ENCODE data around the gene PLEKHH1. TPM values are rescaled to one million over a fixed set of nuclear protein-coding genes. Genes with fewer than 3 reads are reported as not detected.

PLEKHH1 gene
- polyA plus RNA-seq, 3 donors, result 0.23 TPM; not detected in 2

- H3K4me3 ChIP-seq (replicated peaks in 1 of 3; ENCODE audit: low read depth in 2 of 3, low read length in 3 of 3), result no peak overlapping the region
- peak overlapping the region in 1 of 7 donors; percentile 37 for H3K27ac Mint-ChIP-seq
- H3K79me2 ChIP-seq (ENCODE audit: insufficient read depth, low read length), result no peaks in the 10 kb centered on the region
- no peak overlapping the region for H3K4me2 ChIP-seq (replicated peaks; ENCODE audit: extremely low read depth, low read length, poor library complexity, severe bottlenecking)
- no peaks in the 10 kb centered on the region for H3K9me3 ChIP-seq (replicated peaks in 1 of 2; ENCODE audit: control insufficient read depth in 1 of 2, insufficient read depth in 1 of 2, low read length in 2 of 2)
- no peaks in the 10 kb centered on the region for H4K20me1 ChIP-seq (ENCODE audit: insufficient read depth, low read length)
- H3K9me3 Mint-ChIP-seq, result no peaks in the 10 kb centered on the region
- no peaks in the 10 kb centered on the region for H3K36me3 Mint-ChIP-seq
- TF ChIP-seq, protein P1, sequence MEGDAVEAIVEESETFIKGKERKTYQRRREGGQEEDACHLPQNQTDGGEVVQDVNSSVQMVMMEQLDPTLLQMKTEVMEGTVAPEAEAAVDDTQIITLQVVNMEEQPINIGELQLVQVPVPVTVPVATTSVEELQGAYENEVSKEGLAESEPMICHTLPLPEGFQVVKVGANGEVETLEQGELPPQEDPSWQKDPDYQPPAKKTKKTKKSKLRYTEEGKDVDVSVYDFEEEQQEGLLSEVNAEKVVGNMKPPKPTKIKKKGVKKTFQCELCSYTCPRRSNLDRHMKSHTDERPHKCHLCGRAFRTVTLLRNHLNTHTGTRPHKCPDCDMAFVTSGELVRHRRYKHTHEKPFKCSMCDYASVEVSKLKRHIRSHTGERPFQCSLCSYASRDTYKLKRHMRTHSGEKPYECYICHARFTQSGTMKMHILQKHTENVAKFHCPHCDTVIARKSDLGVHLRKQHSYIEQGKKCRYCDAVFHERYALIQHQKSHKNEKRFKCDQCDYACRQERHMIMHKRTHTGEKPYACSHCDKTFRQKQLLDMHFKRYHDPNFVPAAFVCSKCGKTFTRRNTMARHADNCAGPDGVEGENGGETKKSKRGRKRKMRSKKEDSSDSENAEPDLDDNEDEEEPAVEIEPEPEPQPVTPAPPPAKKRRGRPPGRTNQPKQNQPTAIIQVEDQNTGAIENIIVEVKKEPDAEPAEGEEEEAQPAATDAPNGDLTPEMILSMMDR (IDR thresholded peaks at IDR 0.05), result peak; percentile 81
- H2AFZ ChIP-seq (ENCODE audit: insufficient read depth, low read depth, low read length, poor library complexity, severe bottlenecking), result no peak overlapping the region
- 67% methylated on average over 9 of the region's 14 CpGs for WGBS (ENCODE audit: insufficient coverage)
- no peak overlapping the region for H3K27ac ChIP-seq (ENCODE audit: low read depth in 1 of 2, low read length in 2 of 2)
- peaks cover 11 to 13% (median 11%) of the 10 kb centered on the region in 3 donors for H3K27me3 Mint-ChIP-seq (ENCODE audit: low read depth in 3 of 3)
- H3K27me3 ChIP-seq (ENCODE audit: control insufficient read depth in 2 of 2, insufficient read depth in 2 of 2, low read length in 2 of 2), result no peaks in the 10 kb centered on the region
- peak; percentile 36 to 50 (median 46) for DNase-seq
- H3K4me1 ChIP-seq (ENCODE audit: control insufficient read depth in 1 of 2, insufficient read depth in 2 of 2, low read length in 2 of 2), result no peaks in the 10 kb centered on the region
- no peak overlapping the region for H3K9ac ChIP-seq (ENCODE audit: insufficient read depth, low read length, poor library complexity, severe bottlenecking)
- no peak overlapping the region for H3K4me3 Mint-ChIP-seq
- no peaks in the 10 kb centered on the region for H3K36me3 ChIP-seq (replicated peaks in 1 of 2; ENCODE audit: control insufficient read depth in 1 of 2, insufficient read depth in 2 of 2, low read length in 2 of 2)
- H3K4me1 Mint-ChIP-seq, result peaks cover 7% of the 10 kb centered on the region
- intact Hi-C loops (cut with micrococcal nuclease), result loop anchor here (1.0 to 5.0 kb wide), 2 partner anchors 144 kb away; no protein-coding TSS in a partner anchor
These were observed 38.3 kb downstream of the PLEKHH1 start for GRCh38 chr14:67571275-67571990.

DNA sequence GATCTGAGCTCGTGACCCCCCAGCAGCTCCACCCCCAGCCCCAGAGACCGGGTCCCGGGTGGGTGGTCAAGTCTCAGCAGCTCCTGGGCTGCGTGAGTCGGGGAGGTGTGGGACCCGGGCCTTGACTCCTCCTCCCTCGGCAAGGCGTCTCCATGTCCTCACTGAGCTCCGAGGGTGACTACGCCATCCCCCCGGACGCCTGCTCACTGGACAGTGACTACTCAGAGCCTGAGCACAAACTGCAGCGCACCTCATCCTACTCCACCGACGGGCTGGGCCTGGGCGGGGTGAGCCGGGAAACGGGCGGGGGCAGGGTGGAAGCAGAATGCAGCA lies 38.9 kb downstream of the PLEKHH1 start:
- Histone ChIP-seq H3K4me3 (replicated peaks in 1 of 3; ENCODE audit: low read depth in 2 of 3, low read length in 3 of 3) (no peak overlapping the region), H4K20me1 (ENCODE audit: insufficient read depth, low read length) (no peaks in the 10 kb centered on the region), H3K9me3 (replicated peaks in 1 of 2; ENCODE audit: control insufficient read depth in 1 of 2, insufficient read depth in 1 of 2, low read length in 2 of 2) (no peaks in the 10 kb centered on the region), H3K27ac (ENCODE audit: low read depth in 1 of 2, low read length in 2 of 2) (no peak overlapping the region), H3K27me3 (ENCODE audit: control insufficient read depth in 2 of 2, insufficient read depth in 2 of 2, low read length in 2 of 2) (no peaks in the 10 kb centered on the region), H2AFZ (ENCODE audit: insufficient read depth, low read depth, low read length, poor library complexity, severe bottlenecking) (no peak overlapping the region), H3K79me2 (ENCODE audit: insufficient read depth, low read length) (no peaks in the 10 kb centered on the region), H3K4me2 (replicated peaks; ENCODE audit: extremely low read depth, low read length, poor library complexity, severe bottlenecking) (no peak overlapping the region), H3K4me1 (ENCODE audit: control insufficient read depth in 1 of 2, insufficient read depth in 2 of 2, low read length in 2 of 2) (no peaks in the 10 kb centered on the region), H3K9ac (ENCODE audit: insufficient read depth, low read length, poor library complexity, severe bottlenecking) (no peak overlapping the region), H3K36me3 (replicated peaks in 1 of 2; ENCODE audit: control insufficient read depth in 1 of 2, insufficient read depth in 2 of 2, low read length in 2 of 2) (no peaks in the 10 kb centered on the region)
- 96% methylated on average over 13 of the region's 19 CpGs for WGBS (ENCODE audit: insufficient coverage)
- Mint-ChIP-seq H3K36me3 (no peaks in the 10 kb centered on the region), H3K4me1 (peaks cover 7% of the 10 kb centered on the region), H3K27ac (no peak overlapping the region), H3K9me3 (no peaks in the 10 kb centered on the region), H3K27me3 (ENCODE audit: low read depth in 3 of 3) (peaks cover 8 to 11% (median 11%) of the 10 kb centered on the region in 3 donors), H3K4me3 (no peak overlapping the region)
- TF ChIP-seq, protein P1 (IDR thresholded peaks at IDR 0.05), result no peak
- DNase-seq, result no peak
- intact Hi-C loops (cut with micrococcal nuclease), result loop anchor here (1.0 to 5.0 kb wide), 2 partner anchors 145 kb away; no protein-coding TSS in a partner anchor

Data from CD14-positive monocyte (primary cell).